Caco-2 (cell line): ENCODE measurements around the gene ZEB2. TPM values are rescaled to one million over a fixed set of nuclear protein-coding genes. Genes with fewer than 3 reads are reported as not detected.

Experiments
- BruUV-seq: library from RNA; stranded (reverse); fragments of 400-500 nt; replicated peaks from 2 replicates; lab custom pipeline; 2021; lab: Mats Ljungman, UMichigan
- CTCF ChIA-PET: fragments of 300-600 bp; sonication (Branson Sonifier 250); formaldehyde crosslinking; loops from one replicate; lab custom pipeline; 2022; ENCODE audit warnings: antibody characterized with exemption; lab: Charles Lee
- POLR2A ChIA-PET: fragments of 300-600 bp; sonication (Branson Sonifier 250); formaldehyde crosslinking; loops from one replicate; lab custom pipeline; 2022; ENCODE audit warnings: antibody characterized with exemption; lab: Charles Lee
- DNase-seq, 2 experiments: peaks; one replicate each; pipeline versions ENCODE4 v3.0.0 to v3.0.0-alpha.2; 2020 to 2022
- H3K27me3 ChIP-seq: replicated peaks from 2 replicates; pipeline ENCODE4 v1.6.0; 2011; ENCODE audit warnings: low read length; ENCODE audit not compliant: control insufficient read depth, insufficient read depth
- H3K36me3 ChIP-seq: 2 replicates; pipeline ENCODE4 v1.5.1; 2011; ENCODE audit warnings: low read length; ENCODE audit not compliant: control insufficient read depth, insufficient read depth
- H3K4me1 ChIP-seq: fragments of 250-450 bp; sonication (Bioruptor Pico); 2 replicates; pipeline ENCODE4 v1.5.1; 2020; ENCODE audit warnings: mild to moderate bottlenecking
- H3K4me3 ChIP-seq: 2 replicates; pipeline ENCODE4 v1.5.1; 2011; ENCODE audit warnings: low read depth, mild to moderate bottlenecking, control low read depth, low read length
- H3K9me3 ChIP-seq: fragments of 250-450 bp; sonication (Bioruptor Pico); 2 replicates; pipeline ENCODE4 v1.5.1; 2020; ENCODE audit warnings: mild to moderate bottlenecking, moderate library complexity
- H3K27ac Mint-ChIP-seq: one replicate; pipeline ENCODE4 v1.8.0; 2022; ENCODE audit warnings: mixed read lengths; ENCODE audit not compliant: unreplicated experiment
- H3K27me3 Mint-ChIP-seq: one replicate; pipeline ENCODE4 v1.8.0; 2022; ENCODE audit warnings: mixed read lengths; ENCODE audit not compliant: insufficient read depth, unreplicated experiment
- H3K36me3 Mint-ChIP-seq: one replicate; pipeline ENCODE4 v1.8.0; 2022; ENCODE audit warnings: mild to moderate bottlenecking, mixed read lengths; ENCODE audit not compliant: insufficient read depth, unreplicated experiment
- H3K4me1 Mint-ChIP-seq: one replicate; pipeline ENCODE4 v1.8.0; 2022; ENCODE audit warnings: low read depth, mixed read lengths; ENCODE audit not compliant: unreplicated experiment
- H3K4me3 Mint-ChIP-seq: one replicate; pipeline ENCODE4 v1.8.0; 2022; ENCODE audit warnings: mild to moderate bottlenecking, moderate library complexity, mixed read lengths; ENCODE audit not compliant: unreplicated experiment
- H3K9me3 Mint-ChIP-seq: one replicate; pipeline ENCODE4 v1.8.0; 2022; ENCODE audit warnings: mixed read lengths; ENCODE audit not compliant: unreplicated experiment
- intact Hi-C: fragments of 100-400 bp; cut with micrococcal nuclease; formaldehyde crosslinking; loops from one replicate; pipeline ENCODE4 v1.10.0; 2022; ENCODE audit not compliant: unreplicated experiment
- total RNA-seq: library from RNA; stranded (reverse); gene quantifications from 2 replicates; pipeline ENCODE4 v1.2.3, GENCODE V29; 2022
- TF ChIP-seq, protein P1 (sequence below), 2 experiments: fragments of 200-600 bp in 1 of 2; IDR thresholded peaks; 1 replicate in 1 of 2; 2 replicates in 1 of 2; pipeline versions ENCODE4 v1.5.1 to v1.8.0; 2011 to 2022; ENCODE audit warnings: antibody characterized with exemption in 1 of 2, control low read depth in 1 of 2, inconsistent platforms in 1 of 2, low read depth in 1 of 2, low read length in 1 of 2, mild to moderate bottlenecking in 1 of 2, moderate library complexity in 1 of 2; ENCODE audit not compliant: insufficient read depth in 1 of 2, severe bottlenecking in 1 of 2, unreplicated experiment in 1 of 2

ZEB2 gene
- total RNA-seq, 1 experiment from 2014 or later, result not detected

DNA sequence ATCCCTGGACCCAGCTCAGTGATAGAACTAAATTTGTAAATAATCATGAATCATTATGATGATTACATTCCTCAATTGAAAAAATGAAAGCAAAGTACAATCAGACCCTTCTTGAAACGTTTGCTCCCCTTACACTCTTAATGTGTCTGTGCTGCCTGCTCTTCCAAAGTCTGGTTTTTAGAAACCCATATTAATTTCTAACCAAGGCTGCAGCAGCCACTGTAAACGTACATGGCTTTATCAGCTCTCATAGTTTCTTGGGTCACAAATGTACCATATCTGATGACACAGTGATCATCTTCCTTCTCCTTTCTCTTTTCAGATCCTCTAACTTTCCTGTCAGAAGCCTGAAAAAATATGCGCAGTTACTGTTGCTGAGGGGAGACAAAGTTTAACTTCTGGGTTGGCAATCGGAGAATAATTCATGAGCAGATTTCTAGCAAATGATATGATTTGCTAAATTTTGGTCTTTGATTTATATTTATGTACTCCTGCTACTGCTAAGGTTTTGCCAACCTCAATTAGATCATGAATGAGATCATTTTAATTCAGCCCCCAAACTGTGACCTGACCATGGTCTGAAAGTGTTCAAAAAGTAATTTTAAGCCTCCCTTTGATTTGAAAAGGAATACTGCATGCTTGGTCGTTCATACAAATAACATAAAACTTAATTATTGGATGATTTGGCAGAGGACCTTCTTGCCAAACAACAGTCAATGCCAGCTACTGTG is 12.3 kb downstream of the ZEB2 start:
- POLR2A ChIA-PET, result no interaction called here
- no peaks in the 10 kb centered on the region for H3K36me3 ChIP-seq
- CTCF ChIA-PET, result no interaction called here
- no peak overlapping the region for H3K4me3 ChIP-seq
- no peaks in the 10 kb centered on the region for H3K4me1 ChIP-seq
- Mint-ChIP-seq H3K36me3 (no peaks in the 10 kb centered on the region), H3K4me3 (no peak overlapping the region), H3K27me3 (peaks cover 40% of the 10 kb centered on the region), H3K9me3 (no peaks in the 10 kb centered on the region), H3K27ac (no peak overlapping the region), H3K4me1 (peaks cover 6% of the 10 kb centered on the region)
- TF ChIP-seq, protein P1, sequence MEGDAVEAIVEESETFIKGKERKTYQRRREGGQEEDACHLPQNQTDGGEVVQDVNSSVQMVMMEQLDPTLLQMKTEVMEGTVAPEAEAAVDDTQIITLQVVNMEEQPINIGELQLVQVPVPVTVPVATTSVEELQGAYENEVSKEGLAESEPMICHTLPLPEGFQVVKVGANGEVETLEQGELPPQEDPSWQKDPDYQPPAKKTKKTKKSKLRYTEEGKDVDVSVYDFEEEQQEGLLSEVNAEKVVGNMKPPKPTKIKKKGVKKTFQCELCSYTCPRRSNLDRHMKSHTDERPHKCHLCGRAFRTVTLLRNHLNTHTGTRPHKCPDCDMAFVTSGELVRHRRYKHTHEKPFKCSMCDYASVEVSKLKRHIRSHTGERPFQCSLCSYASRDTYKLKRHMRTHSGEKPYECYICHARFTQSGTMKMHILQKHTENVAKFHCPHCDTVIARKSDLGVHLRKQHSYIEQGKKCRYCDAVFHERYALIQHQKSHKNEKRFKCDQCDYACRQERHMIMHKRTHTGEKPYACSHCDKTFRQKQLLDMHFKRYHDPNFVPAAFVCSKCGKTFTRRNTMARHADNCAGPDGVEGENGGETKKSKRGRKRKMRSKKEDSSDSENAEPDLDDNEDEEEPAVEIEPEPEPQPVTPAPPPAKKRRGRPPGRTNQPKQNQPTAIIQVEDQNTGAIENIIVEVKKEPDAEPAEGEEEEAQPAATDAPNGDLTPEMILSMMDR (IDR thresholded peaks at IDR 0.05; ENCODE audit: insufficient read depth in 1 of 2, low read depth in 1 of 2, low read length in 1 of 2, severe bottlenecking in 1 of 2, unreplicated experiment in 1 of 2), result no peak
- no TSS peak for BruUV-seq
- intact Hi-C loops, result no loop called here
- no peaks in the 10 kb centered on the region for H3K9me3 ChIP-seq
- no peaks in the 10 kb centered on the region; the same call in none of the 2 replicates for H3K27me3 ChIP-seq
- DNase-seq, result no peak

DNA sequence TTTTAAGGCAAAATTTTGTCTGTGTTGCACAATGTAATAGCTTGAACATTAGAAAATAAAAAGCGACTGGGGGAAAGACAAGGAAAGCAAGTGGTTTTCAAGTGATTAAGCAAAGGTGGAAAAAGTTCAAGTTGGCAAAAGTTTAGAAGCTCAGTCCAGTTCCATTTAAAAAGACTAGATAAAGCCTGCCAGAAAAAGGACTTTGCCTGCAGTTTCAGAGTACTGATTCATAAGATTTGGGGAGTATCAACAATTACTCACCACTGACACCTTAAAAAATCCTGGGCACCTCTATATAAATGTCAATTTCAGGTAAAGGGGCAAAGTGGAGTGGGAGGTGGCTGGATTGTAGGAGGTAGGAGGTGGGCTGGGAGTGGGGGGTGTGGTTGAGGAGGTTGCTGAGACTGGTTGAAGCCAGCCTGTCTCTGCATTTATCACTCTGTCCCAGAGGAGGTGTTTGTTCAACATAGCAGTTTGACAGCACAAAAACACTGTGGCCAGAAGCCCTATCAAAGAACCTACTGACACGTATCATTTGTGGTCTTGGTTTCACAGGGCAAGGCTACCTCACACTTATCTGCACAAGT is 14.6 kb downstream of the ZEB2 start:
- Mint-ChIP-seq H3K36me3 (no peaks in the 10 kb centered on the region), H3K9me3 (no peaks in the 10 kb centered on the region), H3K27ac (no peak overlapping the region), H3K27me3 (peaks cover 31% of the 10 kb centered on the region), H3K4me3 (no peak overlapping the region), H3K4me1 (peaks cover under 1% of the 10 kb centered on the region)
- CTCF ChIA-PET, result no interaction called here
- Histone ChIP-seq H3K27me3 (no peaks in the 10 kb centered on the region; the same call in none of the 2 replicates), H3K4me3 (no peak overlapping the region), H3K4me1 (no peaks in the 10 kb centered on the region), H3K36me3 (no peaks in the 10 kb centered on the region), H3K9me3 (no peaks in the 10 kb centered on the region)
- TF ChIP-seq, protein P1 (IDR thresholded peaks at IDR 0.05; ENCODE audit: insufficient read depth in 1 of 2, low read depth in 1 of 2, low read length in 1 of 2, severe bottlenecking in 1 of 2, unreplicated experiment in 1 of 2), result no peak
- no TSS peak for BruUV-seq
- POLR2A ChIA-PET, result no interaction called here
- no peak for DNase-seq
- intact Hi-C loops, result no loop called here

DNA sequence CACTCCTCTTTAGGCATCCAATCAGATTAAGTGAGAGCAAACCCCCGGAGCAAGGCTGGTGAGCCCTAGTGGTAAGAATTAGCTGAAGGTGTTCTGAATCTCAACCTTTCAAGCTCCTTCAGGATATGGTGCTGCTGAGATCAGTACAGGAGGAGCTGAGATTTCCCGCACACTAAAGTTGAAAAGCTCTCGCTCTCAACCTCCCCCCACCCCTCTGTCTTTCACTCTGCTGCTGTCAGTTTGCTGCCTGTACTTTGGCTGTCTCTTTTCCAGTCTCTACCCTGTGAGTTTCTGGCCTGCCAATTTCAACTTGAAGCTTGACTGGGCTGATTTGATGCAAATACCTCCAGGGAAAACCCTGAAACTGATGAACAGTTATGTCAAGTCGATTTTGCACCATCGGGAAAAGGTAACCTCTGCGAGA is 15.7 kb downstream of the ZEB2 start:
- TF ChIP-seq, protein P1 (IDR thresholded peaks at IDR 0.05; ENCODE audit: insufficient read depth in 1 of 2, low read depth in 1 of 2, low read length in 1 of 2, severe bottlenecking in 1 of 2, unreplicated experiment in 1 of 2), result no peak
- no peak for DNase-seq
- Histone ChIP-seq H3K4me3 (no peak overlapping the region), H3K36me3 (no peaks in the 10 kb centered on the region), H3K9me3 (no peaks in the 10 kb centered on the region), H3K4me1 (no peaks in the 10 kb centered on the region), H3K27me3 (no peaks in the 10 kb centered on the region; the same call in 1 of the 2 replicates)
- no peaks in the 10 kb centered on the region for H3K4me1 Mint-ChIP-seq
- peaks cover 27% of the 10 kb centered on the region for H3K27me3 Mint-ChIP-seq
- no peaks in the 10 kb centered on the region for H3K36me3 Mint-ChIP-seq
- no TSS peak for BruUV-seq
- ChIA-PET POLR2A (no interaction called here), CTCF (interaction anchor here (0.6 kb wide), 1 partner anchor 1090 kb away, joined by 3 read pairs; no protein-coding TSS in a partner anchor)
- no peak overlapping the region for H3K27ac Mint-ChIP-seq
- H3K4me3 Mint-ChIP-seq, result no peak overlapping the region
- intact Hi-C loops, result no loop called here
- no peaks in the 10 kb centered on the region for H3K9me3 Mint-ChIP-seq
